ENCODE data around the gene ZNF410. TPM values are rescaled to one million over a fixed set of nuclear protein-coding genes. Genes with fewer than 3 reads are reported as not detected.

Gene ZNF410
- total RNA-seq, 6 donors from 2014 or later: 23.4 to 80.7 (median 42.5) TPM

DNA sequence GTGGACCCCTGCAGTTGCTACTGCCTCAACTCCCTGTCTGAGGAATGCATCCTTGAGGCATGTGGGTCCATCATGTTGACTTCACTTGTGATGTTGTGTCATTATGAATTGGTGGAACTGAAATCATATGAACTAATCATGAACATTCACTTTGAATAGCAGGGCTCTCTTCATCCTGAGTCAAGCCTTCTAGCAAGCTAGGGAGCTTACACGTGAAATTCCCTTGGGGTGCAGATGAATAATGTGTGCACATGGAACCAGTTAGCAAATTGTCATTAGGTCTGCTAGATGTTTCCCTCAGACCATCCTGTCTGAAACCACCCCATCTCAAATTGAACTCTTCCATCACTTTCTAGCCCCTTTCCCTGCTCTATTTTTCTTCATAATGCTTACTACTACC lies 67.1 kb downstream of the ZNF410 start:
- TF ChIP-seq CTCF (IDR thresholded peaks at IDR 0.05): no peak
- no peak for TF ChIP-seq POLR2A (IDR thresholded peaks at IDR 0.05)
- no peak for TF ChIP-seq EP300 (IDR thresholded peaks at IDR 0.05)
- TF ChIP-seq POLR2AphosphoS5 (IDR thresholded peaks at IDR 0.05): no peak
- peaks cover 5 to 19% (median 9%) of the 10 kb centered on the region in 4 donors for H3K4me1 ChIP-seq
- DNase-seq (no peak), ATAC-seq (ENCODE audit: low FRiP score in 2 of 2) (no peak)
- no peak overlapping the region for H3K4me3 ChIP-seq
- H3K9me3 ChIP-seq: no peaks in the 10 kb centered on the region
- H3K36me3 ChIP-seq: peaks cover 24 to 54% (median 44%) of the 10 kb centered on the region in 4 donors
- H3K27me3 ChIP-seq: no peaks in the 10 kb centered on the region
- WGBS, 2 donors: 80 to 95% methylated on average over 1 of the region's 1 CpG
- H3K27ac ChIP-seq: no peak overlapping the region

DNA sequence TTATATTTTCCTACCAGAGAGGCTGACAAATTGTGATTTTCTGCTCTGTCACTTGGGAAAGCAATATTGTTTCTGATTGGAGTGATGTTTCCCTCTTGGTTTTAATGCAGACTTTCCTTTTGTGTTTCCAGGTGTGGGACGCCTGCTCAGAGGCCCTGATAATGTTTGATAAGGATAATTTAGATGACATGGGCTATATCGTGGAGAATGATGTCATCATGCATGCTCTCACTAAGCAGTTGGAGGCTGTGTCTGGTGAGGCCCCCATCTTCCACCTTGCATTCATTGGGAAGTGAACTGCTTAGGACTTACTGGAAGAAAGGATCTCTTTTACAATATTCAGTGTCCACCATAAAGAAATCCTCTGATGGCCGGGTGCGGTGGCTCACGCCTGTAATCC lies 69.0 kb downstream of the ZNF410 start:
- no peak overlapping the region for H3K27ac ChIP-seq
- ATAC-seq (ENCODE audit: low FRiP score in 2 of 2) (no peak), DNase-seq (no peak)
- no peaks in the 10 kb centered on the region for H3K9me3 ChIP-seq
- H3K4me1 ChIP-seq: peaks cover 5 to 9% (median 6%) of the 10 kb centered on the region in 4 donors
- H3K36me3 ChIP-seq: peaks cover 38 to 73% (median 63%) of the 10 kb centered on the region in 4 donors
- TF ChIP-seq POLR2A (IDR thresholded peaks at IDR 0.05): no peak
- no peak for TF ChIP-seq CTCF (IDR thresholded peaks at IDR 0.05)
- TF ChIP-seq POLR2AphosphoS5 (IDR thresholded peaks at IDR 0.05): no peak
- TF ChIP-seq EP300 (IDR thresholded peaks at IDR 0.05): no peak
- H3K4me3 ChIP-seq: no peak overlapping the region
- H3K27me3 ChIP-seq: no peaks in the 10 kb centered on the region
- WGBS, 2 donors: 84 to 90% methylated on average over 5 of the region's 5 CpGs

DNA sequence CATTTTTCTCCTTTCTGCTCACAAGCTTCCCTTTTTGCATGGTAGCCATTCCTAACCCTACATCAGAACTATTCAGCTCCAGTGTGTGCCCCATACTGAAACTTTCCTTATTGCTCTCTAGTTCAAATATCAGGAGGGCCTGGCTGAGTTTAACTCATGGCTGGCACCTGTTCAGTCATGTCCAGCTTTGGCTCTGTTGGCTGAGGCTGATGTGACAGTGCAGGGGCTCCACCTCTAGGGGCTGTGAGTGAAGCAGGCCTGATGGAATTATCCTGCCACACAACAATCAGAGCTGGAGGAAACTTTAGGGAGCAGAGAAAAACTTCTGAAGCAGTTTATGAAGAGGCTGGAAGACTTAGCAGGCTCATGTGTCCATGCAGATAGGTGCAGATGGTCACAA lies 71.9 kb downstream of the ZNF410 start:
- no peak for ATAC-seq (ENCODE audit: low FRiP score in 2 of 2)
- Histone ChIP-seq H3K4me1 (no peaks in the 10 kb centered on the region), H3K27ac (no peak overlapping the region), H3K36me3 (peaks cover 55 to 96% (median 84%) of the 10 kb centered on the region in 4 donors), H3K4me3 (no peak overlapping the region), H3K9me3 (no peaks in the 10 kb centered on the region), H3K27me3 (no peaks in the 10 kb centered on the region)
- DNase-seq: no peak
- TF ChIP-seq CTCF (IDR thresholded peaks at IDR 0.05) (no peak), POLR2AphosphoS5 (IDR thresholded peaks at IDR 0.05) (no peak), EP300 (IDR thresholded peaks at IDR 0.05) (no peak), POLR2A (IDR thresholded peaks at IDR 0.05) (no peak)

DNA sequence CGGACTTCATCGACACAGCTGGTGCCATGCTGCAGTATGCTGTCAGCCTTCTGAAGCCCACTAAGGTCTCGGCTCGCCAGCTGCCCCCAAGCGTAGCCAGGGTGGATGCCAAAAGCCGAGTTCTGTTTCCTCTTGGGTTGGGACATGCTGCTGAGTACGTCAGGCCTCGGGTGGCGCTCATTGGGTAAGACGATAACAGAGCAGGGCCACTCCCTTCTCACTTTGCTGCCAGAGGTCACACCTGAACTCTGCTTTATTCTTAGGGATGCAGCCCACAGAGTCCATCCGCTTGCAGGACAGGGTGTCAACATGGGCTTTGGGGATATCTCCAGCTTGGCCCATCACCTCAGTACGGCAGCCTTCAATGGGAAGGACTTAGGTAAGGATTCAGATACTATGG lies 74.5 kb downstream of the ZNF410 start:
- DNase-seq: no peak
- no peak for TF ChIP-seq CTCF (IDR thresholded peaks at IDR 0.05)
- no peak overlapping the region for H3K27ac ChIP-seq
- H3K4me1 ChIP-seq: no peaks in the 10 kb centered on the region
- H3K36me3 ChIP-seq: peaks cover 46 to 84% (median 72%) of the 10 kb centered on the region in 4 donors
- 90 to 100% methylated on average over 2 to 12 of the region's 12 CpGs for WGBS, 2 donors
- H3K9me3 ChIP-seq: no peaks in the 10 kb centered on the region
- no peak for ATAC-seq (ENCODE audit: low FRiP score in 2 of 2)
- no peak overlapping the region for H3K4me3 ChIP-seq
- no peaks in the 10 kb centered on the region for H3K27me3 ChIP-seq

GRCh38 chr14:73965216-73965615 lies 78.6 kb downstream of the ZNF410 start:
- TF ChIP-seq POLR2A (IDR thresholded peaks at IDR 0.05): no peak
- 93 to 96% methylated on average over 4 of the region's 4 CpGs for WGBS, 2 donors
- peaks cover 28 to 69% (median 47%) of the 10 kb centered on the region in 4 donors for H3K36me3 ChIP-seq
- no peak overlapping the region for H3K27ac ChIP-seq
- H3K4me1 ChIP-seq: no peaks in the 10 kb centered on the region
- H3K27me3 ChIP-seq: no peaks in the 10 kb centered on the region
- H3K9me3 ChIP-seq: no peaks in the 10 kb centered on the region
- no peak overlapping the region for H3K4me3 ChIP-seq
- DNase-seq (no peak), ATAC-seq (ENCODE audit: low FRiP score in 2 of 2) (no peak)
